Inflammatory macrophage (primary cell): Measurements from ENCODE around the gene PSAPL1.
A peak's percentile ranks its signal among the peaks of the same experiment; 100 is the strongest.

Experiments used
- DNase-seq, 2 donors: peaks; one replicate each; pipeline ENCODE4 v3.0.0-alpha.2; 2020 to 2022

The PSAPL1 gene

GRCh38 chr4:7418131-7418943 is 16.4 kb downstream of the PSAPL1 start:
- DNase-seq = no peak

- no peak for DNase-seq
Observed at GRCh38 chr4:7417639-7418038, 17.1 kb downstream of the PSAPL1 start.

- no peak for DNase-seq
Observed at GRCh38 chr4:7416745-7417432, 17.8 kb downstream of the PSAPL1 start.

GRCh38 chr4:7415927-7416686 is 18.6 kb downstream of the PSAPL1 start:
- DNase-seq = no peak

- no peak for DNase-seq
Observed at GRCh38 chr4:7414736-7415510, 19.8 kb downstream of the PSAPL1 start.

GRCh38 chr4:7414046-7414445 is 20.7 kb downstream of the PSAPL1 start:
- DNase-seq = no peak

GRCh38 chr4:7412554-7412912 is 22.2 kb downstream of the PSAPL1 start:
- DNase-seq = no peak

- no peak for DNase-seq
Observed at GRCh38 chr4:7411896-7412553, 22.7 kb downstream of the PSAPL1 start.

- DNase-seq = no peak
Observed at GRCh38 chr4:7411491-7411890, 23.2 kb downstream of the PSAPL1 start.

- no peak for DNase-seq
Observed at GRCh38 chr4:7410446-7410845, 24.3 kb downstream of the PSAPL1 start.

GRCh38 chr4:7408166-7408565 is 26.6 kb downstream of the PSAPL1 start:
- no peak for DNase-seq

GRCh38 chr4:7403001-7403400 is 31.7 kb downstream of the PSAPL1 start:
- no peak for DNase-seq

GRCh38 chr4:7402526-7402925 is 32.2 kb downstream of the PSAPL1 start:
- DNase-seq = no peak

GRCh38 chr4:7400671-7401298 is 33.9 kb downstream of the PSAPL1 start:
- no peak for DNase-seq

GRCh38 chr4:7399440-7400234 is 35.1 kb downstream of the PSAPL1 start:
- no peak for DNase-seq

GRCh38 chr4:7398788-7399439 is 35.8 kb downstream of the PSAPL1 start:
- no peak for DNase-seq

GRCh38 chr4:7398104-7398423 is 36.7 kb downstream of the PSAPL1 start:
- peak; percentile 4 to 11 for DNase-seq

GRCh38 chr4:7397206-7398103 is 37.3 kb downstream of the PSAPL1 start:
- no peak for DNase-seq

GRCh38 chr4:7396186-7396910 is 38.4 kb downstream of the PSAPL1 start:
- DNase-seq = no peak
